ENCODE results near the gene IRF5. TPM values are rescaled to one million over a fixed set of nuclear protein-coding genes. Genes with fewer than 3 reads are reported as not detected.

Gene IRF5
- total RNA-seq, 4 donors from 2014 or later: 7.6 to 14.5 (median 8.6) TPM

DNA sequence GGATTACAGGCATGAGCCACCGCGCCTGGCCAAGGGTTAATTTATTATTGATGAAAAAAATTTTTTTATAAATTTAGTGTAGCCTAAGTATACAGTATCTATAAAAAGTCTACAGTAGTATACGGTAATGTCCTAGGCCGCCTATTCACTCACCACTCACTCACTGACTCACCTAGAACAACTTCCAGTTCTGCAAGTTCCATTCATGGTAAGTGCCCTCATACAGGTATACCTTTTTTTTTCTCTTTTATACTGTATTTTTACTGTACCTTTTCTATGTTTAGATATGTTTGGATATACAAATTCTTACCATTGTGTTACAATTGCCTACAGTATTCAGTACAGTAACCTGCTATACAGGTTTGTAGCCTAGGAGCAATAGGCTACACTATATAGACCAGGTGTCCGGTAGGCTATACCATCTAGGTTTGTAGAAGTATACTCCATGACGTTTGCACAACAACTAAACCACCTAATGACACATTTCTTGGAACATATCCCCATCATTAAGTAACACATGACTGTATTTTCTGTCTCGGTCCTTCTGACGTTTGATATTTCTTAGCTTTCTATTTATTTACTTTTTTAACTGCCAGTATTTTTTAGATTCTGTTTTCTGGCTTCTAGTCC, 23.4 kb downstream of the IRF5 start:
- Histone ChIP-seq H3K27ac (replicated peaks in 1 of 4) (no peak overlapping the region), H3K27me3 (no peaks in the 10 kb centered on the region), H3K9me3 (no peaks in the 10 kb centered on the region), H3K4me1 (peaks cover 0 to 3% (median 0%) of the 10 kb centered on the region in 4 donors), H3K36me3 (peaks cover 0 to 84% (median 60%) of the 10 kb centered on the region in 4 donors), H3K4me3 (no peak overlapping the region)
- intact Hi-C loops (cut with DNase I): no loop called here
- WGBS: 94% methylated on average over 8 of the region's 8 CpGs
- DNase-seq (ENCODE audit: extremely low spot score): no peak
- TF ChIP-seq POLR2A (IDR thresholded peaks at IDR 0.05; ENCODE audit: low read depth): no peak
- TF ChIP-seq EP300 (IDR thresholded peaks at IDR 0.05): no peak
- TF ChIP-seq, protein P1, sequence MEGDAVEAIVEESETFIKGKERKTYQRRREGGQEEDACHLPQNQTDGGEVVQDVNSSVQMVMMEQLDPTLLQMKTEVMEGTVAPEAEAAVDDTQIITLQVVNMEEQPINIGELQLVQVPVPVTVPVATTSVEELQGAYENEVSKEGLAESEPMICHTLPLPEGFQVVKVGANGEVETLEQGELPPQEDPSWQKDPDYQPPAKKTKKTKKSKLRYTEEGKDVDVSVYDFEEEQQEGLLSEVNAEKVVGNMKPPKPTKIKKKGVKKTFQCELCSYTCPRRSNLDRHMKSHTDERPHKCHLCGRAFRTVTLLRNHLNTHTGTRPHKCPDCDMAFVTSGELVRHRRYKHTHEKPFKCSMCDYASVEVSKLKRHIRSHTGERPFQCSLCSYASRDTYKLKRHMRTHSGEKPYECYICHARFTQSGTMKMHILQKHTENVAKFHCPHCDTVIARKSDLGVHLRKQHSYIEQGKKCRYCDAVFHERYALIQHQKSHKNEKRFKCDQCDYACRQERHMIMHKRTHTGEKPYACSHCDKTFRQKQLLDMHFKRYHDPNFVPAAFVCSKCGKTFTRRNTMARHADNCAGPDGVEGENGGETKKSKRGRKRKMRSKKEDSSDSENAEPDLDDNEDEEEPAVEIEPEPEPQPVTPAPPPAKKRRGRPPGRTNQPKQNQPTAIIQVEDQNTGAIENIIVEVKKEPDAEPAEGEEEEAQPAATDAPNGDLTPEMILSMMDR (IDR thresholded peaks at IDR 0.05): no peak
- TF ChIP-seq POLR2AphosphoS5 (IDR thresholded peaks at IDR 0.05): no peak

DNA sequence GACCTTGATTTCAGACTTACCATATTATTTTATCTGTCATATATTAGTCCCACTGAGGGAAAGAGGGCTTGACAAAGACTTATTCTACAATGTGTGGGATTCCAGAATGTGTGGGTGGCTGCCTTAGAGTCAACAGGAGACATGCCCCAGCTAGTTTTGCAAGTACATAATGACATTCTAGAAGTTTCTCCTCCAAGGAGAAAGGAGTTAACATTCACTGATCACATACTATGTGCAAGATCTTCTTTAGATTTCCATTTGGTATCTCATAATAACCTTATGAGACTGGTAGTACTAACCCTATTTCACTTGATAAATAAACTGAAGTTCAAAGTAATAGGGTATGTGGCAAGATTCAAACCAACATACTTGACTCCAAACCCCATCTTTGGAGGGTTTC, 25.2 kb downstream of the IRF5 start:
- H3K4me3 ChIP-seq: no peak overlapping the region
- no peaks in the 10 kb centered on the region for H3K27me3 ChIP-seq
- intact Hi-C loops (cut with DNase I): no loop called here
- no peaks in the 10 kb centered on the region for H3K9me3 ChIP-seq
- H3K4me1 ChIP-seq: no peaks in the 10 kb centered on the region
- peaks cover 12 to 84% (median 58%) of the 10 kb centered on the region in 4 donors for H3K36me3 ChIP-seq
- no peak overlapping the region for H3K27ac ChIP-seq (replicated peaks in 1 of 4)
- TF ChIP-seq EP300 (IDR thresholded peaks at IDR 0.05): no peak
- TF ChIP-seq, protein P1 (IDR thresholded peaks at IDR 0.05): no peak
- TF ChIP-seq POLR2AphosphoS5 (IDR thresholded peaks at IDR 0.05): no peak
- no peak for TF ChIP-seq POLR2A (IDR thresholded peaks at IDR 0.05; ENCODE audit: low read depth)
- no peak for DNase-seq (ENCODE audit: extremely low spot score)

DNA sequence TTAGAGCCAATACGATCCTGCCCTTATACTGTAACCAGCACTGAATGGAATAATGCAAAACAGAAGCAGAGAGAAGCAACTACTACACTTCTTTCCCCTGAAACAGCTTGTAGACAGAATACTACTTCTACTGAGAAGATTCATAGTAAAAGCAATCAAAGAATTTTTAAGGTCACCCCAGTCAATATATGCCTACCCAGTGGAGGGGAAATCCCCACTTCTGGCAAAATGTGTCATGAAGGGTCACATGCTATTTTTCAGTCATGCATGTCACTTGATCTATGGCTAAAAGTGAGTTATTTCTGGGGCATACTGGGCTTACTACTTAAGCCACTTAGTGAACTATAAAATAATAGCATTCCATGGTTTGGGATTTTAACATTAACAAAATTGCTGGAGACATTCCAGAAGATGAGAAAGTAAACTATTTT, 25.6 kb downstream of the IRF5 start:
- no peak for DNase-seq (ENCODE audit: extremely low spot score)
- no peak overlapping the region for H3K4me3 ChIP-seq
- no peaks in the 10 kb centered on the region for H3K27me3 ChIP-seq
- no peaks in the 10 kb centered on the region for H3K9me3 ChIP-seq
- no peak for TF ChIP-seq POLR2AphosphoS5 (IDR thresholded peaks at IDR 0.05)
- TF ChIP-seq POLR2A (IDR thresholded peaks at IDR 0.05; ENCODE audit: low read depth): no peak
- TF ChIP-seq EP300 (IDR thresholded peaks at IDR 0.05): no peak
- TF ChIP-seq, protein P1 (IDR thresholded peaks at IDR 0.05): no peak
- peaks cover 13 to 84% (median 60%) of the 10 kb centered on the region in 4 donors for H3K36me3 ChIP-seq
- H3K4me1 ChIP-seq: no peaks in the 10 kb centered on the region
- 88% methylated on average over 1 of the region's 1 CpG for WGBS
- intact Hi-C loops (cut with DNase I): no loop called here
- H3K27ac ChIP-seq (replicated peaks in 1 of 4): no peak overlapping the region

DNA sequence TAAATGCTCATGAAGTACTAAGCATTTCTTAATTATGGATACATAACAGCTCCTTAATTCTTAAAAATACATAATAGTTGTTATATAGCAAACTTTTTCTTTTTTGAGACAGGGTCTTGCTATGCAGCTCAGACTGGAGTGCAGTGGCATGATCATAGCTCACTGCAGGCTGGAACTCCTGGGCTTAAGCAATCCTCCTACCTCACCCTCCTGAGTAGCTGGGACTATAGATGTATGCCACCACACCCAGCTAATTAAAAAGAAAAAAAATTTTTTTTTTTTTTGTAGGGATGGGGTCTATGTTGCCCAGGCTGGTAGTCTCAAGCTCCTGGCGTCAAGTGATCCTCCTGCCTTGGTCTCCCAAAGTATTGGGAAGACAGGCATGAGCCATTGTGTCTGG, 30.9 kb downstream of the IRF5 start:
- Histone ChIP-seq H3K4me3 (no peak overlapping the region), H3K4me1 (no peaks in the 10 kb centered on the region), H3K9me3 (no peaks in the 10 kb centered on the region), H3K36me3 (peaks cover 51 to 95% (median 77%) of the 10 kb centered on the region in 4 donors), H3K27ac (replicated peaks in 1 of 4) (no peak overlapping the region), H3K27me3 (no peaks in the 10 kb centered on the region)
- DNase-seq (ENCODE audit: extremely low spot score): no peak
- intact Hi-C loops (cut with DNase I): no loop called here
- WGBS: 95% methylated on average over 1 of the region's 1 CpG
- TF ChIP-seq POLR2AphosphoS5 (IDR thresholded peaks at IDR 0.05) (no peak), POLR2A (IDR thresholded peaks at IDR 0.05; ENCODE audit: low read depth) (no peak), EP300 (IDR thresholded peaks at IDR 0.05) (no peak)
- TF ChIP-seq, protein P1 (IDR thresholded peaks at IDR 0.05): no peak
